Osteocyte (in vitro differentiated cells): ENCODE data around the gene SH3RF3. TPM values are rescaled to one million over a fixed set of nuclear protein-coding genes. Genes with fewer than 3 reads are reported as not detected.

Source experiments
- DNase-seq: peaks from one replicate; pipeline ENCODE4 v3.0.0; 2021; ENCODE audit warnings: mixed read lengths; ENCODE audit not compliant: unreplicated experiment; ENCODE audit errors: extremely low spot score
- H3K27ac Mint-ChIP-seq: one replicate; pipeline ENCODE4 v1.8.0; 2021; ENCODE audit warnings: mild to moderate bottlenecking, mixed read lengths; ENCODE audit not compliant: unreplicated experiment
- H3K27me3 Mint-ChIP-seq: one replicate; pipeline ENCODE4 v1.8.0; 2021; ENCODE audit warnings: mixed read lengths; ENCODE audit not compliant: unreplicated experiment
- H3K36me3 Mint-ChIP-seq: one replicate; pipeline ENCODE4 v1.8.0; 2021; ENCODE audit warnings: mixed read lengths; ENCODE audit not compliant: unreplicated experiment
- H3K4me1 Mint-ChIP-seq: one replicate; pipeline ENCODE4 v1.8.0; 2021; ENCODE audit warnings: mixed read lengths; ENCODE audit not compliant: unreplicated experiment
- H3K4me3 Mint-ChIP-seq: one replicate; pipeline ENCODE4 v1.8.0; 2021; ENCODE audit warnings: mild to moderate bottlenecking, moderate library complexity, mixed read lengths; ENCODE audit not compliant: unreplicated experiment
- H3K9me3 Mint-ChIP-seq: one replicate; pipeline ENCODE4 v1.8.0; 2021; ENCODE audit warnings: mixed read lengths; ENCODE audit not compliant: unreplicated experiment
- long read RNA-seq: library from polyadenylated mRNA; unstranded; transcript quantifications from one replicate; pipeline ENCODE4 v2.0.0, GENCODE V29; 2021
- total RNA-seq: library from RNA; stranded (reverse); gene quantifications from 2 replicates; pipeline ENCODE4 v1.2.1, GENCODE V29; 2021
- TF ChIP-seq, protein P1 (sequence below): fragments of 200-600 bp; sonication (generic); IDR thresholded peaks from 2 replicates; pipeline ENCODE4 v1.5.0; 2021; ENCODE audit warnings: antibody characterized with exemption, mild to moderate bottlenecking, moderate library complexity

Gene SH3RF3
- total RNA-seq, result 79.4 and 84.4 TPM in 2 replicates
- long read RNA-seq, partial matches to known transcripts, result 30 of 54 reads
- long read RNA-seq, other reads (novel, unspliced or antisense), result 24 of 54 reads

DNA sequence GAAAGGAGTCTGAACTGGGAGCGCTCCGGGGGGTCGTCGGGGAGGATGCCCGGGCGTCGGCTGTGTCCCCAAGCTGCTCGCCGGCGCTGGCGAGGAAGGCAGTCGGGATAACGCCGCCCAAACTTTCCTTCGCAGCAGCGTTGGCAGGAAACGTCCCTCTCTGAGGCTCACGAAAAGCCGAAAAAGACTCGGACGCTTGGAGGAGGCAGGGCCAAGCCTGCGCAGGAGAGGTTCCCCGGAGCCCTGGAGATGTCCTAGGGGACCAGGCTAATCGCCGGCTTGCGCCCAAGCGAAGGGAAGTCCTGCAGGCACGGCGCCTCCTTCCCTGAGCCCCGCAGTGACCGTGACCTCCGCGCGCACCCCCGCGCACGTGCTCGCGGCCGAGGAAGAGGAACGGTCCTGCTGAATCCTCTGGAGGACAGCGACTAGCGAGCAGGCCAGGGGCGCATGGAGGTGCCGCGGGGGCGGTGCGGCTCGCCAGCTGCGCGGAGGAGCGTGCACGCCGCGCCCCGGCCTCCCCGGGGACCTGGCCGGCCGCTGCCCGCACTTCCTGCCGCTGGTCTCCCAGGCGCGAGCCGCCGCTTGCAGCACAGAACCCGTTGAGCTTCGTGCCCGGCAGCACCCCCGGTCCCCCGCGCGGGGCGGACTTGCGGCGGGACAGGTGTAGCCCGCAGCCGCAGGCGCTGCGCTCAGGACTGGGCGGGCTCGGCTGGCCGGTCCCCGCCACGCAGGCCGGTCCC, at the start of gene SH3RF3:
Gene SH3RF3 (plus strand): TSS at position 590 of the 740 bp plus-strand sequence.
- H3K27ac Mint-ChIP-seq, result peak within 1 kb of the TSS; percentile 94
- H3K9me3 Mint-ChIP-seq, result no peaks in the 10 kb centered on the region
- H3K36me3 Mint-ChIP-seq, result peaks cover 15% of the 10 kb centered on the region
- H3K4me3 Mint-ChIP-seq, result peak within 1 kb of the TSS; percentile 99
- TF ChIP-seq, protein P1, sequence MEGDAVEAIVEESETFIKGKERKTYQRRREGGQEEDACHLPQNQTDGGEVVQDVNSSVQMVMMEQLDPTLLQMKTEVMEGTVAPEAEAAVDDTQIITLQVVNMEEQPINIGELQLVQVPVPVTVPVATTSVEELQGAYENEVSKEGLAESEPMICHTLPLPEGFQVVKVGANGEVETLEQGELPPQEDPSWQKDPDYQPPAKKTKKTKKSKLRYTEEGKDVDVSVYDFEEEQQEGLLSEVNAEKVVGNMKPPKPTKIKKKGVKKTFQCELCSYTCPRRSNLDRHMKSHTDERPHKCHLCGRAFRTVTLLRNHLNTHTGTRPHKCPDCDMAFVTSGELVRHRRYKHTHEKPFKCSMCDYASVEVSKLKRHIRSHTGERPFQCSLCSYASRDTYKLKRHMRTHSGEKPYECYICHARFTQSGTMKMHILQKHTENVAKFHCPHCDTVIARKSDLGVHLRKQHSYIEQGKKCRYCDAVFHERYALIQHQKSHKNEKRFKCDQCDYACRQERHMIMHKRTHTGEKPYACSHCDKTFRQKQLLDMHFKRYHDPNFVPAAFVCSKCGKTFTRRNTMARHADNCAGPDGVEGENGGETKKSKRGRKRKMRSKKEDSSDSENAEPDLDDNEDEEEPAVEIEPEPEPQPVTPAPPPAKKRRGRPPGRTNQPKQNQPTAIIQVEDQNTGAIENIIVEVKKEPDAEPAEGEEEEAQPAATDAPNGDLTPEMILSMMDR, result peak; percentile 6
- H3K4me1 Mint-ChIP-seq, result peaks cover 64% of the 10 kb centered on the region
- no peak for DNase-seq
- no peaks in the 10 kb centered on the region for H3K27me3 Mint-ChIP-seq

DNA sequence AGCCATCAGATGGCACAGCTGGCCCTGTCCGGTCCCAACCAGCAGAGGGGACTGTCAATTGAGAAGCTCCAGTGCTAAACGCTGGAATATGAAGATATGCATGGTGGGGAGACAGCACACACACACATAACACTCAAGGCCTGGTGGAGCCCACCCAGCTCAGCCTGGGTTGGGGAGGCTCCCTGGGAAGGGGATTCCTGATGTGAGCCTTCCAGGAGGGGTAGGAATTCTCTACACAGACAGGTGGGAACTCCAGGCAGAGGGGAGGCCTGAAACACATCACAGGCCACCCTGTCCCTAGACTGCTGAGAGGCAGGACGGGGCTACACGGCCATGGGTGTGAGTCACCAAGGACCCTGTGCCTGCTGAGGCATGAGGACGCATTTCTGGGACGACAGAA, 49.4 kb upstream of the SH3RF3 start:
- no peaks in the 10 kb centered on the region for H3K4me1 Mint-ChIP-seq
- TF ChIP-seq, protein P1, result no peak
- H3K27ac Mint-ChIP-seq, result no peak overlapping the region
- peak; percentile 63 for DNase-seq
- H3K36me3 Mint-ChIP-seq, result no peaks in the 10 kb centered on the region
- peaks cover 71% of the 10 kb centered on the region for H3K27me3 Mint-ChIP-seq
- H3K9me3 Mint-ChIP-seq, result no peaks in the 10 kb centered on the region
- H3K4me3 Mint-ChIP-seq, result no peak overlapping the region

DNA sequence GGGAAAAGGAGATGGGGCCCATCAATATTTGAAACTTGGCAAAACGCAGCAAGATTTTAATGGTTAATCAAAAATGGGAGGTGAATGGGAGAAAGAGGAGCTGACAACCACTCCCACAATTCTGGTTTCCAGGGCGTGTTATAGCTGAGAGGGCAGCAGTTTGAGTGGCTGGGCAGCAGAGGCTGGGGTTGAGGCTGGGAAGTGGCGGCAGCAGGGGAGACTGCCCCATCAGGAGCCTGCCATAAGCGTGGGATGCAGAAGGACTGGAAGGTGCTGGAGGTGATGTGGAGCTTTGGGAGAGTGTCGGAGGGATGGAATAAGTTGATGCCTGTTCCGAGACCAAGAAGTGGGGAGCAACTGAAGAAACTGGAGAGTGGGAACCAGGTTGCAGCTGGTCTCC, 48.9 kb upstream of the SH3RF3 start:
- Mint-ChIP-seq H3K27me3 (peaks cover 72% of the 10 kb centered on the region), H3K4me1 (no peaks in the 10 kb centered on the region), H3K9me3 (no peaks in the 10 kb centered on the region), H3K27ac (no peak overlapping the region), H3K4me3 (no peak overlapping the region), H3K36me3 (no peaks in the 10 kb centered on the region)
- no peak for DNase-seq
- TF ChIP-seq, protein P1, result no peak

DNA sequence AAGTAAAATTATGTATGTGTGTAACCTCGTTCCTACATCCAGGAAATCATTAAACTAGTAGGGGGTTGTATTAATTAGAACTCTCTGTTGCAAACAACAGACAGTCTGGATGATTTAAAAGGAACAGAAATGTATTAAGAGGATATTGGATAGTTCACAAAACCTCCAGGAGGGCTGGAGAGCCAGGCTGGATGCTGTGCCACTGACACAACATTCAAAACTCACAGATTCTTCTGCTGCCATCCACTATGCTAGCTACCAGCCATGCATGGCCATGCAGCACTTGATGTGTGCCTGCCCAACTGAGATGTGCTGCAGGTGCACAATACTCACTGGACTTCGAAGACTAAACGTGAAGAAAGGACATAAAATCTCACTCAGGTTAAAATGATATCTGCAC, 48.2 kb upstream of the SH3RF3 start:
- peaks cover 67% of the 10 kb centered on the region for H3K27me3 Mint-ChIP-seq
- TF ChIP-seq, protein P1, result no peak
- no peak overlapping the region for H3K4me3 Mint-ChIP-seq
- H3K9me3 Mint-ChIP-seq, result no peaks in the 10 kb centered on the region
- H3K36me3 Mint-ChIP-seq, result no peaks in the 10 kb centered on the region
- no peak overlapping the region for H3K27ac Mint-ChIP-seq
- H3K4me1 Mint-ChIP-seq, result no peaks in the 10 kb centered on the region
- peak; percentile 65 for DNase-seq

DNA sequence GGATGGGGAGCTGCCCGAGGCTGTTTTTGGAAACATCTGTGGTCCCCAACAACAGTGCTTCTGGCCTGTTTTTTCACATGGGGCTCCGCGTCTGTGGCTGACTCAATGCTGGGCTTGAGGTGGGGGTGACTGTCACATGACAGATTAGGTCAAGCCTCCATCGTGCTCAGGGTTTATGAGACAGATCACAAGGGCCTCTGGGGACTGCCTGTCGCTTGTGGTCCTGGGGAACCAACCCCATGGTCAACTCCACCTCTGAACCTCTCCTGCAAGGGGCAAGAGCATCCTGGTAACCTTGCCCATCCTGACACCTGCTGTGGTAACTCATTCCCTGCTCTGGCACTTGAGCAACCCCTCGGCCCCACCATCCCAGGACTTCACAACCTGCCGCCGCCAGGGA, 47.6 kb upstream of the SH3RF3 start:
- peak; percentile 51 for DNase-seq
- Mint-ChIP-seq H3K27me3 (peaks cover 61% of the 10 kb centered on the region), H3K36me3 (no peaks in the 10 kb centered on the region), H3K27ac (no peak overlapping the region), H3K4me1 (no peaks in the 10 kb centered on the region), H3K9me3 (no peaks in the 10 kb centered on the region), H3K4me3 (no peak overlapping the region)
- TF ChIP-seq, protein P1, result no peak
